Tibial artery (tissue), 4 donors: ENCODE measurements around the gene ZBTB22.
"Not testable (repeated sequence)": the region's sequence is repeated elsewhere in the genome, so short reads cannot be mapped to it uniquely, and the experiment has no call there.

ENCODE experiments used
- DNase-seq, 2 donors: peaks; one replicate each; pipeline ENCODE4 v3.0.0-alpha.2; 2019
- H3K27ac ChIP-seq, 2 donors: fragments of 200-600 bp; sonication (generic) in 1 of 2; 1 replicate in 1 of 2; 2 replicates in 1 of 2; pipeline ENCODE4 v1.5.1; 2018 to 2019; ENCODE audit warnings: mild to moderate bottlenecking in 1 of 2
- H3K27me3 ChIP-seq, 2 donors: fragments of 200-600 bp; sonication (generic) in 1 of 2; one replicate each; pipeline versions ENCODE4 v1.5.1 to v1.6.0; 2016 to 2019
- H3K36me3 ChIP-seq, 3 donors: fragments of 200-600 bp; sonication (generic) in 2 of 3; one replicate each; pipeline ENCODE4 v1.5.1; 2016 to 2019; ENCODE audit warnings: mild to moderate bottlenecking in 2 of 3
- H3K4me1 ChIP-seq, 4 donors: fragments of 200-600 bp; sonication (generic) in 2 of 4; 1 replicate in 3 of 4; 2 replicates in 1 of 4; pipeline ENCODE4 v1.5.1; 2016 to 2019
- H3K4me3 ChIP-seq, 2 donors: fragments of 200-600 bp; sonication (generic) in 1 of 2; 1 replicate in 1 of 2; 2 replicates in 1 of 2; pipeline ENCODE4 v1.5.1; 2018 to 2019; ENCODE audit warnings: mild to moderate bottlenecking in 2 of 2
- H3K9me3 ChIP-seq, 3 donors: fragments of 200-600 bp; sonication (generic) in 1 of 3; one replicate each; pipeline ENCODE4 v1.5.1; 2016 to 2019
- intact Hi-C: fragments of 100-400 bp; cut with DNase I; formaldehyde crosslinking; loops from one replicate; pipeline ENCODE4 v1.15.0; 2023; ENCODE audit warnings: low total_unique reads
- TF ChIP-seq, protein P1 (sequence below), 2 experiments: fragments of 200-600 bp in 1 of 2; fragments of 450-650 bp in 1 of 2; IDR thresholded peaks; one replicate each; pipeline ENCODE4 v1.5.1; 2017 to 2019; ENCODE audit warnings: antibody characterized with exemption in 2 of 2, mild to moderate bottlenecking in 1 of 2, moderate library complexity in 1 of 2

The ZBTB22 gene

DNA sequence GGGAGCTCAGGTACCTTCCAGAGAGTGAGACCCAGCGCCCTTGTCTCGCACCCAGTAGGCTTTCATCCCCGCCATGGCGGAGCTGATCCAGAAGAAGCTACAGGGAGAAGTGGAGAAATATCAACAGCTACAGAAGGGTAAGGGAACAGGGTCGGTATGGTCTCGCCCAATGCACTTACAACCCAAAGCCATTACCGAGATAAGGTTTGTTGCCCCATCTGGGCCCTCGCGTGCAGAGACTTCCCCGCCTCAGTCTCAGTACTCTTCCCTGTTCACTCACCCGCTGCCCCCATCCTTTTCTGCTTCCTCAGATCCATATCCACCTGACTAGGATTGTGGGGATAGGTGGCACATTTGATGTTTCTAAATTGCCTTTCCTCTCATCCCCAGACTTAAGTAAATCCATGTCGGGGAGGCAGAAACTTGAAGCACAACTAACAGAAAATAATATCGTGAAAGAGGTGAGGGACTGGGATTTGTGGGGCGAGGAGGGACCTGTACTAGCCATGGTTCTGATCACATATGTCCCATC, 27.7 kb downstream of the ZBTB22 start:
- TF ChIP-seq, protein P1, sequence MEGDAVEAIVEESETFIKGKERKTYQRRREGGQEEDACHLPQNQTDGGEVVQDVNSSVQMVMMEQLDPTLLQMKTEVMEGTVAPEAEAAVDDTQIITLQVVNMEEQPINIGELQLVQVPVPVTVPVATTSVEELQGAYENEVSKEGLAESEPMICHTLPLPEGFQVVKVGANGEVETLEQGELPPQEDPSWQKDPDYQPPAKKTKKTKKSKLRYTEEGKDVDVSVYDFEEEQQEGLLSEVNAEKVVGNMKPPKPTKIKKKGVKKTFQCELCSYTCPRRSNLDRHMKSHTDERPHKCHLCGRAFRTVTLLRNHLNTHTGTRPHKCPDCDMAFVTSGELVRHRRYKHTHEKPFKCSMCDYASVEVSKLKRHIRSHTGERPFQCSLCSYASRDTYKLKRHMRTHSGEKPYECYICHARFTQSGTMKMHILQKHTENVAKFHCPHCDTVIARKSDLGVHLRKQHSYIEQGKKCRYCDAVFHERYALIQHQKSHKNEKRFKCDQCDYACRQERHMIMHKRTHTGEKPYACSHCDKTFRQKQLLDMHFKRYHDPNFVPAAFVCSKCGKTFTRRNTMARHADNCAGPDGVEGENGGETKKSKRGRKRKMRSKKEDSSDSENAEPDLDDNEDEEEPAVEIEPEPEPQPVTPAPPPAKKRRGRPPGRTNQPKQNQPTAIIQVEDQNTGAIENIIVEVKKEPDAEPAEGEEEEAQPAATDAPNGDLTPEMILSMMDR (IDR thresholded peaks at IDR 0.05), result no peak
- peak overlapping the region; percentile 73 to 79 for H3K4me3 ChIP-seq
- H3K36me3 ChIP-seq, result peaks cover 34 to 67% (median 54%) of the 10 kb centered on the region in 3 donors
- H3K27me3 ChIP-seq, result no peaks in the 10 kb centered on the region
- intact Hi-C loops, result loop anchor here (10.0 kb wide), 1 partner anchor 125 kb away; the partner anchor contains the start of genes CUTA and PHF1
- no peaks in the 10 kb centered on the region for H3K9me3 ChIP-seq
- H3K27ac ChIP-seq, result peak overlapping the region; percentile 69 to 81
- H3K4me1 ChIP-seq, result peaks cover 4 to 25% (median 22%) of the 10 kb centered on the region in 4 donors
- DNase-seq, result no peak

DNA sequence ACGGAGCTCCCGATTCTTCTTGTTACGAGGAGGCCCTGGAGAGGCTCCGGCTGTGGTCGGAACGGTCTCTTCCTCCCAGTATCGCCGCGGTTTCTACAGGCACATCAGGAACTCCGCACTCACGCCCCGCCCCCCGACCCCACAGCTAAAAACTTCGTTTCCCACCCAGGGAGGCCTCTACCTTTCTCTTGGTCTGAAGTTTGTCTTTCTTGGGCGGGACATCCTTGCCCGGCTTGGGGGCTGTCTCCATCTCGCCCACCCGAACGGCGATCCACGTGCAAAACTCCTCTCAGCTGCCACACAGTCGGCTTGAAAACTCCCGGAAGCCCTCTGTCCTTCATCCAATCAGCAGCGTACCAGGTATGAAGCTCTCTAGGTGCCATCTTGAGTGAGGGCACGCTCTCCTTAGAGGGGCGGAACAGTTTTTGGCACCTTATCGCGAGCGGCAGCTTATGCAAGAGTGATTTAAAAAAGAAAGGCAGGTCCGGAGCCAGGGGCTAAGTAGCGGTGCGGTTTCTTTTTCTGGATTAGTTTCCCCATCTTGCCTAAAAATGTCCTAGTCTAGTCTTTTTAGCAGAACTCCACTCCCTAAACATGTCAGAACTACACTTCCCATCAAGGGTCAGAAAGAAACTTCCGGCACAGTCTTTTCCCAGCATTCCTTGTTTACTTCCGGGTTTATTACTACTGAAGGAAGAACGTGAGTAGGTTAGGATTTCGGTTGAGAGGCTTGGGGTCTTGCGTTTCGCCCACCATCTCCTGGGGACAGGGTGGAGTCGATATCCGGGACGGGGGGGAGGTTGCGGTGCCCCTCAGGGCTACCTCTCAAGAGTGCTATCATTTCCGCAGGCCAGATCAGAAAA, 28.4 kb downstream of the ZBTB22 start, which contains the start of the genes PFDN6 and WDR46:
Gene PFDN6, plus strand, starts transcription at position 681 of the 863 bp plus-strand sequence. CDS start 256 bp downstream, outside the sequence.
Gene WDR46, minus strand, starts transcription at position 319 of the 863 bp plus-strand sequence. Its CDS starts 69 bp downstream, at position 250.
- peak; percentile 84 to 90 for DNase-seq
- Histone ChIP-seq H3K36me3 (peaks cover 34 to 66% (median 54%) of the 10 kb centered on the region in 3 donors), H3K27me3 (no peaks in the 10 kb centered on the region), H3K4me3 (peak within 1 kb of the TSS; percentile 73 to 79), H3K4me1 (peaks cover 4 to 25% (median 22%) of the 10 kb centered on the region in 4 donors), H3K9me3 (no peaks in the 10 kb centered on the region), H3K27ac (peak within 1 kb of the TSS; percentile 69 to 81)
- intact Hi-C loops, result no loop called here
- TF ChIP-seq, protein P1 (IDR thresholded peaks at IDR 0.05), result no peak

DNA sequence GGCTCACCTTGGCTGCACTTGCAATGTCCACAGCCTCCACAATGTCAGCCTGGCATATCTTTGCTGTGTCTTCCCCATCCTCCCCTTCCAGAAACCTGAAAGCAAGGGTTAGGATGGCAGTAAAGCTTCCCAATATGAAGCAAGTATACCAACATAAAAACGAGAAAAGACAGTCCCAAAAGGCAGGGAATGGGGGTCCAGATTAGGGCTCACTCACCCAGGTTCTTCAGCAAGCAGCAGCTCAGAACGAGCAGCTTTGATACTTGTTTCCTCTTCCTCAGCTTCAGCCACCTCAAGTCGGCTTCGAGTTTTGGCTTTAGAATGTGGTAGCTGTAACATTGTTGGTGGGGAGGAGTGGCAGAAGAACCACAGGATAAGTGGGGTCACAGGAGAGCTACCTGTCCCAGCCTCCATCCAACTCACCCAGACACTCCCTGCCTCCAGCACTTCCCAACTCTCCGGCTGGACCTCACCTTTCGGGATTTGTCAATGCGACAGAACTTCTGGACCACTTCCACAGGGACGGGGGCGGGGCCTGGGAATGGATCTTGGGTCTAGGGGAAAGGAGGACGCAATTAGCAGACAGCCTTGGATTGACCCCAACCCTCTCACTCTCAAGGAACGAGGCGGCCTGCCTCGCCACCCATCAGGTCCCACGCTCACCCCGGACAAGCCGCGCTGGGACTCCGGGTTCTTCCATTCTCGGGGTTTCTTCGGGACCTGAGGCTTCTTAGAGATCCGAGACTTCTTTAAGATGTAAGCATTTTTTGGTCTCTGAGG, 29.2 kb downstream of the ZBTB22 start:
- Histone ChIP-seq H3K27ac (peak overlapping the region; percentile 69 to 81), H3K36me3 (peaks cover 31 to 66% (median 54%) of the 10 kb centered on the region in 3 donors), H3K4me3 (peak overlapping the region; percentile 73 to 79), H3K4me1 (peaks cover 4 to 25% (median 22%) of the 10 kb centered on the region in 4 donors), H3K27me3 (no peaks in the 10 kb centered on the region), H3K9me3 (no peaks in the 10 kb centered on the region)
- no peak for DNase-seq
- TF ChIP-seq, protein P1 (IDR thresholded peaks at IDR 0.05), result no peak
- intact Hi-C loops, result no loop called here

DNA sequence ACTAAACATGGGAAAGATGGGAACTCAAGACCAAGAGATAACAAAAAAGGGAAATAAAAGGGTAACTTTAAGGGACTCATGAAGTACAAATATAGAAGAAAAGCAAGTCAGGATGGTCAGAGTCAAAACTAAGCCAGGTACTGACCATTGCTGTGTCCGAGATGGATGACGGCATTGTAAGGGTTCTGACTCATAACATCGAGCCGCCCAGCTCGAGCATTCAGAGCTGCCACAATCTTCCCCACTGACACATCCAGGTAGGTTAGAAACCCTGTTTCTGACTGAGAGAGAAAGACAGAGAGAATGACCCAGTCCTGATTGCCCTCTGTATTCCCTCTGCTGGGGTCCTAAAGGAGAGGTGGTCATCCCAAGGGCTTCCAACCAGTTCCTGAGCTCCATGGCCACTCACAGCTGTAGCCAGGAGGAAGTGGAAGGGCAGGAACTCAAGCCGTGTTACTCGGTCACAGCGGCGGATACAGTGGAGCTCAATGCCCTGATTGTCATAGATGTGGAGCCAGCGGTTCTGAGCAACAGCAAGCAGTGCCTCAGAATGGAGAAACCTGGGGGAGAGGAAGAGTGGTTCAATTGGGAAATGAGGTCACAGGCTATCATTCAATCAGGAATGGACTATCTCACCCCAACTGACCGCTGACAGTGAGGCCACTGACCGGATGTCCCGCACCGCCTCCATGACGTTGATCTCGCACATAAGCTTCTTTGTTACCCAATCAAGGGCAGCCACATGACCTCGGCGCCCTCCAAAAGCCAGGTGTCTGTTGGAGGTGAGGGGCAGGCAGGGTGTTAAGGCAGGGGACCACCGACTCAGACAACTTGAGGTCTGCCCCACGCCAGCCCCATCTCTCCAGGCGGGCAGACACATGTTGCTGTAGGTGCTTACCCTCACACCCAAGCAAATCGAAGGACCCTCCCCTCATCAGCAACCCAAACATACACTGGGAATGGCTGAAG, 30.3 kb downstream of the ZBTB22 start:
- H3K36me3 ChIP-seq, result peaks cover 26 to 65% (median 53%) of the 10 kb centered on the region in 3 donors
- no peak for DNase-seq

DNA sequence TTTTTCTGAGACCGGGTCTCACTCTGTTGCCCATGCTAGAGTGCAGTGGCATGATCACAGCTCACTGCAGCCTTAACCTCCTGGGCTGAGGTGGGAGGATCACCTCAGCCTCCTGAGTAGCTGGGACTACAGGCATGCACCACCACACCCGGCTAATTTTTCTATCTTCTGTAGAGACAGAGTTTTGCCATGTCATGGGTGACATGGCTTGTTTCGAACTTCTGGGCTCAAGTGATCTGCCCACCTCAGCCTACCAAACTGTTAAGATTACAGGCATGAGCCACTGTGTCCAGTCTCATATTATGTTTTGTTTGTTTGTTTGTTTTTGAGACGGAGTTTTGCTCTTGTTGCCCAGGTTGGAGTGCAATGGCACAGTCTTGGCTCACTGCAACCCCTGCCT, 32.3 kb downstream of the ZBTB22 start:
- H3K4me1 ChIP-seq, result peaks cover 4 to 20% (median 16%) of the 10 kb centered on the region in 4 donors
- H3K4me3 ChIP-seq, H3K27ac ChIP-seq, intact Hi-C loops, H3K9me3 ChIP-seq, DNase-seq, H3K27me3 ChIP-seq: not testable (repeated sequence)
- H3K36me3 ChIP-seq, result peaks cover 19 to 68% (median 49%) of the 10 kb centered on the region in 3 donors

More for the DNA sequence above, 30.3 kb downstream of the ZBTB22 start:
- Histone ChIP-seq H3K9me3 (no peaks in the 10 kb centered on the region), H3K27me3 (no peaks in the 10 kb centered on the region), H3K27ac (no peak overlapping the region), H3K4me1 (peaks cover 4 to 25% (median 22%) of the 10 kb centered on the region in 4 donors), H3K4me3 (no peak overlapping the region)
- intact Hi-C loops, result no loop called here
- TF ChIP-seq, protein P1 (IDR thresholded peaks at IDR 0.05), result no peak
